ENCODE data around the gene UBE2I.

The UBE2I gene

GRCh38 chr16:1318268-1318545, 8.8 kb downstream of the UBE2I start:
- H3K27me3 ChIP-seq (ENCODE audit: insufficient read depth, poor library complexity, severe bottlenecking) = no peaks in the 10 kb centered on the region
- no peak for DNase-seq (ENCODE audit: low read depth in 1 of 2, low spot score in 1 of 2)
- TF ChIP-seq SPI1 (IDR thresholded peaks at IDR 0.05; ENCODE audit: borderline replicate concordance, low read depth) (no peak), REST (IDR thresholded peaks at IDR 0.05; ENCODE audit: insufficient replicate concordance, low read depth) (no peak), CTCF (IDR thresholded peaks at IDR 0.05; ENCODE audit: insufficient read depth, low read length) (no peak), POLR2AphosphoS5 (IDR thresholded peaks at IDR 0.05; ENCODE audit: low read depth) (no peak; the same call in 1 of the 2 replicates), GABPA (IDR thresholded peaks at IDR 0.05; ENCODE audit: low read depth) (no peak)

DNA sequence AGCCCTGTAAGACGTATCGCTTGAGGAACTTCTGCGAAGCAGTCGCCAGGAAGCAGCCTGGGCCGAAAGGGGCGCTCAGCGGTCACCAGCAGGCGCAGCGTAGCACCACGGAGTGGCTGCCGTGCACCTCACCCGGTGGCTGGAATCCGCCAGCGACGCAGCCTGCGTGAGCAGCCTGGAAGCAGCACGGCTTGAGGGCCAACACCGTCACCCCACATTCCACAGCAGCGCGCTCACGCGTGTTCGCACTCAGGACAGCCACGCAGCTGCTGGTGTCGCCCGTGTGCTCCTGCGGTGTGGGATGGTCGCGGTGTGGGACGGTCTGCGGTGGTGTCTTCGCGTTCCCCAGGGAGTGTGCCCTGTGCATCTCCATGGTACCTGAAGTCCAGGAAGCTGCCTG, 9.6 kb downstream of the UBE2I start:
- TF ChIP-seq POLR2AphosphoS5 (IDR thresholded peaks at IDR 0.05; ENCODE audit: low read depth) (peak; percentile 30; the same call in 1 of the 2 replicates), CTCF (IDR thresholded peaks at IDR 0.05; ENCODE audit: insufficient read depth, low read length) (no peak)
- no peak for DNase-seq (ENCODE audit: low read depth in 1 of 2, low spot score in 1 of 2)
- no peak overlapping the region for H3K4me3 ChIP-seq (replicated peaks; ENCODE audit: insufficient read depth, low read length)
- H3K27me3 ChIP-seq (ENCODE audit: insufficient read depth, poor library complexity, severe bottlenecking) = no peaks in the 10 kb centered on the region
- H3K27ac ChIP-seq (replicated peaks) = no peak overlapping the region

More at GRCh38 chr16:1318268-1318545, 8.8 kb downstream of the UBE2I start:
- H3K27ac ChIP-seq (replicated peaks) = no peak overlapping the region
- no peak overlapping the region for H3K4me3 ChIP-seq (replicated peaks; ENCODE audit: insufficient read depth, low read length)

- Histone ChIP-seq H3K4me3 (replicated peaks; ENCODE audit: insufficient read depth, low read length) (no peak overlapping the region), H3K27ac (replicated peaks) (no peak overlapping the region), H3K27me3 (ENCODE audit: insufficient read depth, poor library complexity, severe bottlenecking) (no peaks in the 10 kb centered on the region)
- DNase-seq (ENCODE audit: low read depth in 1 of 2, low spot score in 1 of 2) = no peak
- no peak for TF ChIP-seq POLR2AphosphoS5 (IDR thresholded peaks at IDR 0.05; ENCODE audit: low read depth)
- no peak for TF ChIP-seq SPI1 (IDR thresholded peaks at IDR 0.05; ENCODE audit: borderline replicate concordance, low read depth)
- no peak for TF ChIP-seq CTCF (IDR thresholded peaks at IDR 0.05; ENCODE audit: insufficient read depth, low read length)
These were observed 10.7 kb downstream of the UBE2I start for GRCh38 chr16:1320097-1320496.

DNA sequence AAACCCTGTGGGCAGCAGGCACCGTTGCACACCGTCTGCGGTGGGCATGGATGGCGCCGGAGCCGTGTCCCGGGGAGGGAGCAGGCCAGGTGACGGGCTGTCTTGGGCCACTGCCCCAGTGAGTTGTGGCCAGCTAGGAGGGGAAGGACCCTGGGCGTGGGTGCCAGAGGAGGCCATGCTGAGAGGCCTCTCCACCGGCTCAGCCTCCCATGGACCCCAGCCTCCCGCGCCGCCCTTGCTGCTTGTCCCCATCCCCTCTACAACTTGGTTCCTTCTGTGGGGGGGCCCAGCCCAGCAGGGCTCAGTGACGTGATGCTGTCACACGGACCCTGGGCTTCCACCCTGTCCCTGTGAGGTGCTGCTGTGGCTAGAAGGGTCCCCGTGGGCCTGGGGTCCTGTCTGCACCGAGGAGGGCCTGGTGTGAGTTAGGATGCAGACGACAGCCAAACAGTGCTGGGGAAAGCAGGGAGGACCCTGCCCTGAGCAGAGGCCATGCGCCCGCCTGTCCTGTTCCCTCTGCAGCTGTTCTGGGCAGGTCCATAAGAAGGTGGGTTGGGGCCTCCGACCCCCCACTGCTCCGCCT, 11.3 kb downstream of the UBE2I start:
- Histone ChIP-seq H3K27ac (replicated peaks) (no peak overlapping the region), H3K4me3 (replicated peaks; ENCODE audit: insufficient read depth, low read length) (no peak overlapping the region), H3K27me3 (ENCODE audit: insufficient read depth, poor library complexity, severe bottlenecking) (no peaks in the 10 kb centered on the region)
- TF ChIP-seq GABPA (IDR thresholded peaks at IDR 0.05; ENCODE audit: low read depth) (no peak), POLR2AphosphoS5 (IDR thresholded peaks at IDR 0.05; ENCODE audit: low read depth) (no peak), CTCF (IDR thresholded peaks at IDR 0.05; ENCODE audit: insufficient read depth, low read length) (no peak), REST (IDR thresholded peaks at IDR 0.05; ENCODE audit: insufficient replicate concordance, low read depth) (no peak), SPI1 (IDR thresholded peaks at IDR 0.05; ENCODE audit: borderline replicate concordance, low read depth) (no peak)
- DNase-seq (ENCODE audit: low read depth in 1 of 2, low spot score in 1 of 2) = no peak
